Lower leg skin (tissue), 4 donors: Measurements from ENCODE around the gene PLEKHA3. TPM values are rescaled to one million over a fixed set of nuclear protein-coding genes. Genes with fewer than 3 reads are reported as not detected.

Source experiments
- DNase-seq, 2 donors: peaks; one replicate each; pipeline ENCODE4 v3.0.0-alpha.2; 2019; ENCODE audit warnings: low spot score in 2 of 2
- H3K4me3 ChIP-seq: fragments of 200-600 bp; sonication (generic); 2 replicates; pipeline ENCODE4 v1.5.1; 2017; ENCODE audit warnings: mild to moderate bottlenecking, low read depth; ENCODE audit not compliant: poor library complexity, severe bottlenecking
- POLR2A ChIP-seq, 2 donors: fragments of 450-650 bp; IDR thresholded peaks; one replicate each; pipeline ENCODE4 v1.6.1; 2016 to 2017; ENCODE audit warnings: antibody characterized with exemption in 2 of 2, mild to moderate bottlenecking in 1 of 2, moderate library complexity in 1 of 2
- WGBS, 2 donors: methylation state at CpG; one replicate each; pipeline ENCODE4 v1.1.5; 2018; 5-methylcytosine and 5-hydroxymethylcytosine counted together
- intact Hi-C: fragments of 100-400 bp; cut with DNase I; formaldehyde crosslinking; loops from one replicate; pipeline ENCODE4 v1.15.0; 2023; ENCODE audit warnings: low total_unique reads
- total RNA-seq, 4 donors: library from RNA; depleted of rRNA; stranded (reverse); fragments of >200 nt; gene quantifications; one replicate each; pipeline ENCODE4 v1.1.0, GENCODE V29; 2016
- TF ChIP-seq, protein P1 (sequence below), 3 donors: fragments of 450-650 bp; IDR thresholded peaks; one replicate each; pipeline ENCODE4 v1.5.1; 2016; ENCODE audit warnings: antibody characterized with exemption in 3 of 3, mild to moderate bottlenecking in 3 of 3, moderate library complexity in 2 of 3

The PLEKHA3 gene
- total RNA-seq, 4 donors from 2014 or later: 2.7 to 7.6 (median 4.2) TPM

DNA sequence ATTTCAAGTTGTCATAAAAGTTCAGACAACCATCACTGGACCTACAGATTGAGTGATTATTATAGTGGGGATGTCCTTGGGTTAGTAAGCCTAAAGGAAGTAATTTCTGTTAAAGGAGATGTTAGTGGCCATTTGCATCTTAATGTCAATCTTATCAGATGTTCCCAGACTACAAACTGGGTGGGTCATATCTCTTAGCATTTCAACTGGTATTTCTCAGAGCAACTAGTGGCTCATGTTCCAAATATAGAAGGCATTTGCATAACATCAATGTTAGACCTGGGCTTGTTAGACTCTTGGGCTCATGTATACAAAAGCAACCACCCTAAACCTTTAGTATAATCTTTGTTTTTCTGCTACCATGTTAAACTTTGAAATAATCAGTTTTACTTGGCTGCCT, 17.9 kb downstream of the PLEKHA3 start:
- H3K4me3 ChIP-seq: no peak overlapping the region
- TF ChIP-seq, protein P1, sequence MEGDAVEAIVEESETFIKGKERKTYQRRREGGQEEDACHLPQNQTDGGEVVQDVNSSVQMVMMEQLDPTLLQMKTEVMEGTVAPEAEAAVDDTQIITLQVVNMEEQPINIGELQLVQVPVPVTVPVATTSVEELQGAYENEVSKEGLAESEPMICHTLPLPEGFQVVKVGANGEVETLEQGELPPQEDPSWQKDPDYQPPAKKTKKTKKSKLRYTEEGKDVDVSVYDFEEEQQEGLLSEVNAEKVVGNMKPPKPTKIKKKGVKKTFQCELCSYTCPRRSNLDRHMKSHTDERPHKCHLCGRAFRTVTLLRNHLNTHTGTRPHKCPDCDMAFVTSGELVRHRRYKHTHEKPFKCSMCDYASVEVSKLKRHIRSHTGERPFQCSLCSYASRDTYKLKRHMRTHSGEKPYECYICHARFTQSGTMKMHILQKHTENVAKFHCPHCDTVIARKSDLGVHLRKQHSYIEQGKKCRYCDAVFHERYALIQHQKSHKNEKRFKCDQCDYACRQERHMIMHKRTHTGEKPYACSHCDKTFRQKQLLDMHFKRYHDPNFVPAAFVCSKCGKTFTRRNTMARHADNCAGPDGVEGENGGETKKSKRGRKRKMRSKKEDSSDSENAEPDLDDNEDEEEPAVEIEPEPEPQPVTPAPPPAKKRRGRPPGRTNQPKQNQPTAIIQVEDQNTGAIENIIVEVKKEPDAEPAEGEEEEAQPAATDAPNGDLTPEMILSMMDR (IDR thresholded peaks at IDR 0.05): no peak
- TF ChIP-seq POLR2A (IDR thresholded peaks at IDR 0.05): no peak
- no peak for DNase-seq
- intact Hi-C loops: no loop called here

DNA sequence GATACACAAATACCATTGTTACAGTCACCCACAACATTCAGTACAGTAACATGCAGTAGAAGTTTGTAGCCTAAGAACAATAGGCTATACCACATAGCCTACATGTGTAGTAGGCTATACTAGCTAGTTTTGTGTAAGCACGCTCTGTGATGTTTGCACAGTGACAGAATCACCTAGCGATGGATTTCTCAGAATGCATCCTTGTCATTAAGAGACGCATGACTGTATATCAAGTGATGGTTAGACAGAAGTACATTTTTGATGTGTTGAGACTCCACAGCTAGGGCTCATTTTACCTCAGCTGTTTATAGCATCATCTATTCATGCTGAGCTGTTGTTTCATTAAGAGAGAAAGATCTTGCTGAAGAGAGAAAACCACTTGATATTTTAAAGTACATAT, 19.4 kb downstream of the PLEKHA3 start:
- 93 to 94% methylated on average over 3 of the region's 3 CpGs for WGBS, 2 donors
- no peak overlapping the region for H3K4me3 ChIP-seq
- no peak for TF ChIP-seq POLR2A (IDR thresholded peaks at IDR 0.05)
- TF ChIP-seq, protein P1 (IDR thresholded peaks at IDR 0.05): no peak
- DNase-seq: no peak
- intact Hi-C loops: no loop called here

DNA sequence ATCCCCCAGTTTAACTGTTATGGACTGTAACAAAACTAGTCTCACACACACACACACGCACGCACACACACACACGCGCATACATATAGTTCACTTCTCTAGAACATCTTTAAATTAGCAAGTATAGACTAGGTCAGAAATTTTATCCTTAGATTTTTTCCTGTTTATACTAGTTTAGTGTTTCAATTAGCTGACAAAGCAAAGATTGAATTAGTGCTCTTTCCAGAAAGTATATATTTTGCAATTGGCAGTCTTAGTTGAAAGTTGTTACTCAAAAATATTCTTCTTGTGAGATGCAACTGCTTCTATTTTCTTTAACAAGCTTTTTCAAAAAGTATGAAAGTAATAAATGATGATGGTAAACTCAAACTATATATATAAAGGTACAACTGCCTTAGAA, 22.5 kb downstream of the PLEKHA3 start:
- H3K4me3 ChIP-seq: no peak overlapping the region
- intact Hi-C loops: no loop called here
- TF ChIP-seq, protein P1 (IDR thresholded peaks at IDR 0.05): no peak
- no peak for TF ChIP-seq POLR2A (IDR thresholded peaks at IDR 0.05)
- 95 to 96% methylated on average over 4 of the region's 4 CpGs for WGBS, 2 donors
- DNase-seq: no peak

DNA sequence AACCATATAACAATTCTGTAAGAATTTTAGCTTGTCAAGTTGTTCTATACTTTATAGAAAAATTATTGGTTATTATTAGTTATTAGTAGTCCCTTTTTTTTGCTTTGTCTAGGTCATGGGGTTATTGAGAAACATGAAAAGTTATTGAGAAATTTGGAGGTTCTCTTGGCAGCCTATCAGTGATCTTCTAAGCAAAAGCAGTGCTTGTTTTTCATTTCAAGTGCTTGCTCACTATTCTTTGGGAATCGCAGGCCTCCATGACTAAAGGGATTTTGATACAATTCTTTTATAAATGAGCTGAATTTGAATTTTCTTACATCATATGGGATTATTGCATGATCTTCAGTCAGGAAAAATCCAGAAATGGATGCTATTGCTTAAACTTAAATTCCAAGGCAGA, 25.8 kb downstream of the PLEKHA3 start:
- 86 to 98% methylated on average over 1 of the region's 1 CpG for WGBS, 2 donors

DNA sequence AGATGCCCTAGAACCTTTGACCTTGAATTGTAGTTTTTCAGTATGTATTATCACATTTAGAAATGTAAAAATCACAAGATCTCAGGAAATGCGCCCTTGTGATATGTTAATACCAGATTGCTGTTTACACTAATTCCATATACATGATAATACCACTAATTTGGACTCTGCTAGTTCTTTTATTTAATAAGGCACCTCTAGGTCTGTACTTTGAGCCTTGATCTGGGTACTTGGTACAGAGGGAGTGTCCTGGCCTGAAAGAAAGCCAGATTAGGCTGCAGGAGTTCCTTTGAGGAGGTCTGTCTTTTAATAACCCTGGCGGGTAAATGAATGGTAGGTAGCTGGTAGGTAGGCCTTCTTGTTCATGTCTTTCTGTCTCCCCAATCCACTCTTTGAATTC, 26.3 kb downstream of the PLEKHA3 start:
- 96 to 100% methylated on average over 2 of the region's 2 CpGs for WGBS, 2 donors
- H3K4me3 ChIP-seq: no peak overlapping the region
- intact Hi-C loops: no loop called here
- no peak for DNase-seq
- TF ChIP-seq POLR2A (IDR thresholded peaks at IDR 0.05): no peak
- TF ChIP-seq, protein P1 (IDR thresholded peaks at IDR 0.05): no peak

More for the DNA sequence above, 25.8 kb downstream of the PLEKHA3 start:
- no peak for DNase-seq
- TF ChIP-seq POLR2A (IDR thresholded peaks at IDR 0.05): no peak
- intact Hi-C loops: no loop called here
- no peak overlapping the region for H3K4me3 ChIP-seq

DNA sequence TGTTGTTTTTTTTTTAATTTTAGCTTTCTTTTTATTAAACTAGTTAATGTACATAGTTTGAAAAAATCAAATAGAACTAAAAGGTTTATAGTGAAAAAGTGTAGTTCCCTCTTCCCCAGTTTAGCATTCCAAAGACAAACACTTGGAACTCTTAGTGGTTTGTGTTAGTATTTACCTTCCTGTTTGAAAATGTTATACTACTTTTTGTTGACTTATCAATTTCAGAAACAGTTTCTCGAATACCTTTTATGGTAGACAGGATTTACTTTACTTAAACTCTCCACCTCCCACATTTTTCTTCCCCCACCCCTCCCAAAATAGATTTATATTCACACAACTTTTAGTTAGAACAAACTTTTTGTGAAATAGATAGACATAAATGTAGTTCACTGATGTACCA, 26.7 kb downstream of the PLEKHA3 start:
- WGBS, 2 donors: 94 to 96% methylated on average over 1 of the region's 1 CpG
- no peak for DNase-seq

More for the DNA sequence above, 26.7 kb downstream of the PLEKHA3 start:
- TF ChIP-seq, protein P1 (IDR thresholded peaks at IDR 0.05): no peak
- TF ChIP-seq POLR2A (IDR thresholded peaks at IDR 0.05): no peak
- no peak overlapping the region for H3K4me3 ChIP-seq
- intact Hi-C loops: no loop called here
